MCF 10A (cell line): ENCODE measurements around the gene PLOD1. TPM values are rescaled to one million over a fixed set of nuclear protein-coding genes. Genes with fewer than 3 reads are reported as not detected.
"Not testable (repeated sequence)": the region's sequence is repeated elsewhere in the genome, so short reads cannot be mapped to it uniquely, and the experiment has no call there.

Source experiments
- BruUV-seq: library from RNA; stranded (reverse); fragments of 400-500 nt; replicated peaks from 2 replicates; lab custom pipeline; 2021; lab: Mats Ljungman, UMichigan
- CTCF ChIA-PET: fragments of 300-600 bp; sonication (Branson Sonifier 250); formaldehyde crosslinking; extraction: SDS; loops from one replicate; lab custom pipeline; 2021; ENCODE audit warnings: antibody characterized with exemption, inconsistent platforms; lab: Yijun Ruan, JAX
- POLR2A ChIA-PET: fragments of 300-600, 350-650 bp; sonication (Branson Sonifier 250); formaldehyde crosslinking; extraction: SDS; loops from one replicate; lab custom pipeline; 2020; ENCODE audit warnings: antibody characterized with exemption, inconsistent platforms; lab: Yijun Ruan, JAX
- DNase-seq: peaks from one replicate; pipeline ENCODE4 v3.0.0-alpha.2; 2018; ENCODE audit not compliant: unreplicated experiment
- H3K27ac Mint-ChIP-seq: one replicate; pipeline ENCODE4 v1.8.0; 2022; ENCODE audit warnings: mild to moderate bottlenecking, low read depth, mixed read lengths; ENCODE audit not compliant: unreplicated experiment
- H3K27me3 Mint-ChIP-seq: one replicate; pipeline ENCODE4 v1.8.0; 2022; ENCODE audit warnings: mixed read lengths; ENCODE audit not compliant: insufficient read depth, unreplicated experiment
- H3K36me3 Mint-ChIP-seq: one replicate; pipeline ENCODE4 v1.8.0; 2022; ENCODE audit warnings: mild to moderate bottlenecking, moderate library complexity, mixed read lengths; ENCODE audit not compliant: insufficient read depth, unreplicated experiment
- H3K4me1 Mint-ChIP-seq: one replicate; pipeline ENCODE4 v1.8.0; 2022; ENCODE audit warnings: mixed read lengths; ENCODE audit not compliant: insufficient read depth, unreplicated experiment
- H3K4me3 Mint-ChIP-seq: one replicate; pipeline ENCODE4 v1.8.0; 2022; ENCODE audit warnings: mild to moderate bottlenecking, moderate library complexity, mixed read lengths; ENCODE audit not compliant: unreplicated experiment
- H3K9me3 Mint-ChIP-seq: one replicate; pipeline ENCODE4 v1.8.0; 2022; ENCODE audit warnings: mixed read lengths; ENCODE audit not compliant: unreplicated experiment
- CTCF ChIP-seq: fragments of 200-600 bp; IDR thresholded peaks from one replicate; pipeline ENCODE4 v1.8.0; 2022; ENCODE audit warnings: antibody characterized with exemption, mild to moderate bottlenecking; ENCODE audit not compliant: unreplicated experiment
- intact Hi-C: fragments of 100-400 bp; cut with micrococcal nuclease; formaldehyde crosslinking; loops from 2 replicates; pipeline ENCODE4 v1.14.1; 2022
- total RNA-seq: library from RNA; stranded (reverse); gene quantifications from 2 replicates; pipeline ENCODE4 v1.2.3, GENCODE V29; 2022

The PLOD1 gene
- total RNA-seq, 1 experiment from 2014 or later = 48.2 TPM

GRCh38 chr1:11903210-11903609, 31.3 kb upstream of the PLOD1 start:
- ChIA-PET CTCF (interaction anchor here (1.7 kb wide), 1 partner anchor 64 kb away, joined by 3 read pairs; no protein-coding TSS in a partner anchor), POLR2A (no interaction called here)
- TF ChIP-seq CTCF = no peak
- Mint-ChIP-seq H3K27ac (no peak overlapping the region), H3K27me3 (peaks cover 16% of the 10 kb centered on the region), H3K4me3 (no peak overlapping the region), H3K4me1 (no peaks in the 10 kb centered on the region), H3K36me3 (peaks cover 13% of the 10 kb centered on the region), H3K9me3 (no peaks in the 10 kb centered on the region)
- no peak for DNase-seq
- intact Hi-C loops = no loop called here
- no TSS peak for BruUV-seq

- H3K4me1 Mint-ChIP-seq, POLR2A ChIA-PET, BruUV-seq, H3K4me3 Mint-ChIP-seq, intact Hi-C loops, DNase-seq, H3K27ac Mint-ChIP-seq, H3K9me3 Mint-ChIP-seq: not testable (repeated sequence)
- Mint-ChIP-seq H3K27me3 (peaks cover 10% of the 10 kb centered on the region), H3K36me3 (peaks cover 23% of the 10 kb centered on the region)
- CTCF ChIA-PET = interaction anchor here (0.6 to 1.7 kb wide), 3 partner anchors 9 to 866 kb away, joined by 3 to 6 read pairs (median 3); no protein-coding TSS in a partner anchor
Observed at GRCh38 chr1:11904156-11904555, 30.4 kb upstream of the PLOD1 start.

- Mint-ChIP-seq H3K4me3 (no peak overlapping the region), H3K27me3 (peaks cover 2% of the 10 kb centered on the region), H3K4me1 (peaks cover 5% of the 10 kb centered on the region), H3K27ac (no peak overlapping the region), H3K36me3 (peaks cover 30% of the 10 kb centered on the region), H3K9me3 (no peaks in the 10 kb centered on the region)
- POLR2A ChIA-PET = no interaction called here
- intact Hi-C loops = loop anchor here (5.0 kb wide), 1 partner anchor 302 kb away; no protein-coding TSS in a partner anchor
- CTCF ChIA-PET = interaction anchor here (1.2 to 1.7 kb wide), 2 partner anchors 62 to 867 kb away, joined by 3 read pairs; no protein-coding TSS in a partner anchor
- DNase-seq = no peak
- BruUV-seq = no TSS peak
- TF ChIP-seq CTCF = no peak
Observed at GRCh38 chr1:11904978-11905377, 29.5 kb upstream of the PLOD1 start.

GRCh38 chr1:11906870-11907269, 27.6 kb upstream of the PLOD1 start:
- Mint-ChIP-seq H3K27me3 (no peaks in the 10 kb centered on the region), H3K36me3 (peaks cover 30% of the 10 kb centered on the region), H3K9me3 (no peaks in the 10 kb centered on the region), H3K4me3 (no peak overlapping the region), H3K4me1 (peaks cover 5% of the 10 kb centered on the region), H3K27ac (peak overlapping the region; percentile 100)
- TF ChIP-seq CTCF = no peak
- intact Hi-C loops = loop anchor here (1.0 to 5.0 kb wide), 2 partner anchors 69 to 300 kb away; no protein-coding TSS in a partner anchor
- POLR2A ChIA-PET = interaction anchor here (1.2 to 1.9 kb wide), 2 partner anchors 37 to 894 kb away, joined by 4 to 5 read pairs; partner anchors contain the start of gene TARDBP
- BruUV-seq = no TSS peak
- DNase-seq = no peak
- CTCF ChIA-PET = interaction anchor here (0.6 to 5.2 kb wide), 2 partner anchors 54 to 68 kb away, joined by 3 to 22 read pairs; no protein-coding TSS in a partner anchor
